Endodermal cell (in vitro differentiated cells): Measurements from ENCODE around the gene HES3. TPM values are rescaled to one million over a fixed set of nuclear protein-coding genes. Genes with fewer than 3 reads are reported as not detected.

Source experiments
- DNase-seq: peaks from one replicate; pipeline ENCODE4 v3.0.0-alpha.2; 2017
- H3K27ac ChIP-seq: 2 replicates; pipeline ENCODE4 v1.5.1; 2013; ENCODE audit warnings: mild to moderate bottlenecking, low read depth, low read length, moderate library complexity
- H3K27me3 ChIP-seq: 2 replicates; pipeline ENCODE4 v1.6.1; 2013; ENCODE audit warnings: mild to moderate bottlenecking, low read length, moderate library complexity; ENCODE audit not compliant: insufficient read depth, control insufficient read depth, poor library complexity, severe bottlenecking
- H3K36me3 ChIP-seq: 2 replicates; pipeline ENCODE4 v1.7.0; 2013; ENCODE audit warnings: mild to moderate bottlenecking, low read length, moderate library complexity; ENCODE audit not compliant: control insufficient read depth, insufficient read depth
- H3K4me1 ChIP-seq: one replicate; pipeline ENCODE4 v1.7.0; 2013; ENCODE audit warnings: low read length; ENCODE audit not compliant: control insufficient read depth, insufficient read depth
- H3K4me3 ChIP-seq: 2 replicates; pipeline ENCODE4 v1.5.1; 2013; ENCODE audit warnings: mild to moderate bottlenecking, low read length, moderate library complexity
- H3K9ac ChIP-seq: 2 replicates; pipeline ENCODE4 v1.6.1; 2013; ENCODE audit warnings: mild to moderate bottlenecking, low read length, moderate library complexity; ENCODE audit not compliant: poor library complexity, severe bottlenecking; ENCODE audit errors: extremely low read depth
- H3K9me3 ChIP-seq: 2 replicates; pipeline ENCODE4 v1.6.1; 2013; ENCODE audit warnings: mild to moderate bottlenecking, low read length, moderate library complexity; ENCODE audit not compliant: control insufficient read depth
- H3K27ac Mint-ChIP-seq: 2 replicates; pipeline ENCODE4 v1.8.0; 2020; ENCODE audit warnings: mixed read lengths
- H3K27me3 Mint-ChIP-seq: 2 replicates; pipeline ENCODE4 v1.8.0; 2021; ENCODE audit warnings: mild to moderate bottlenecking, mixed read lengths; ENCODE audit not compliant: insufficient read depth
- H3K36me3 Mint-ChIP-seq: 2 replicates; pipeline ENCODE4 v1.8.0; 2020; ENCODE audit warnings: low read depth, mixed read lengths
- H3K4me1 Mint-ChIP-seq: 2 replicates; pipeline ENCODE4 v1.8.0; 2020; ENCODE audit warnings: mixed read lengths
- H3K4me3 Mint-ChIP-seq: 2 replicates; pipeline ENCODE4 v1.8.0; 2020; ENCODE audit warnings: mild to moderate bottlenecking, moderate library complexity, mixed read lengths
- H3K9me3 Mint-ChIP-seq: 2 replicates; pipeline ENCODE4 v1.8.0; 2020; ENCODE audit warnings: mild to moderate bottlenecking, mixed read lengths
- CTCF ChIP-seq: fragments of 200-600 bp; sonication (generic); conservative IDR thresholded peaks from 2 replicates; pipeline ENCODE4 v1.5.0; 2021; ENCODE audit warnings: antibody characterized with exemption, mild to moderate bottlenecking
- WGBS, 2 experiments: methylation state at CpG; one replicate each; pipeline versions ENCODE4 v1.1.5 to v1.1.7; 2013; ENCODE audit warnings: missing lambda C conversion rate in 2 of 2, mixed read lengths in 1 of 2; ENCODE audit not compliant: insufficient coverage in 1 of 2, insufficient read length in 1 of 2; 5-methylcytosine and 5-hydroxymethylcytosine counted together
- total RNA-seq, 2 donors: library from RNA; stranded (reverse); fragmentation: NEBNext Ultra II Directional in 1 of 2; extraction: Animal tissue kit (Norgen Biotek cat#: 25700) in 1 of 2; gene quantifications; 2 replicates in 1 of 2; 3 replicates in 1 of 2; pipeline ENCODE4 v1.2.1, GENCODE V29; 2021

Gene HES3
- total RNA-seq, 2 donors from 2014 or later = 2.7 TPM; not detected in 1

GRCh38 chr1:6268415-6268814 is 24.4 kb downstream of the HES3 start:
- Histone ChIP-seq H3K9me3 (no peaks in the 10 kb centered on the region), H3K4me1 (peaks cover 8% of the 10 kb centered on the region), H3K27ac (no peak overlapping the region), H3K36me3 (no peaks in the 10 kb centered on the region), H3K4me3 (no peak overlapping the region), H3K27me3 (no peaks in the 10 kb centered on the region), H3K9ac (no peak overlapping the region)
- no peaks in the 10 kb centered on the region for H3K9me3 Mint-ChIP-seq
- H3K36me3 Mint-ChIP-seq = no peaks in the 10 kb centered on the region
- no peaks in the 10 kb centered on the region for H3K27me3 Mint-ChIP-seq
- peak; percentile 56 for TF ChIP-seq CTCF
- H3K27ac Mint-ChIP-seq = no peak overlapping the region
- DNase-seq = peak; percentile 72
- H3K4me1 Mint-ChIP-seq = peaks cover 12% of the 10 kb centered on the region
- 87 to 94% methylated on average over 19 to 21 of the region's 21 CpGs for WGBS, 2 experiments
- no peak overlapping the region for H3K4me3 Mint-ChIP-seq

- H3K27me3 Mint-ChIP-seq = no peaks in the 10 kb centered on the region
- H3K9ac ChIP-seq = no peak overlapping the region
- H3K36me3 ChIP-seq = no peaks in the 10 kb centered on the region
- H3K9me3 ChIP-seq = no peaks in the 10 kb centered on the region
- H3K4me3 Mint-ChIP-seq = no peak overlapping the region
- DNase-seq = no peak
- no peak for TF ChIP-seq CTCF
- H3K27ac Mint-ChIP-seq = no peak overlapping the region
- WGBS, 2 experiments = 76 to 89% methylated on average over 10 to 14 of the region's 14 CpGs
- H3K4me1 ChIP-seq = peaks cover 8% of the 10 kb centered on the region
- peak overlapping the region; percentile 96 for H3K27ac ChIP-seq
- H3K4me1 Mint-ChIP-seq = peaks cover 15% of the 10 kb centered on the region
- no peaks in the 10 kb centered on the region for H3K36me3 Mint-ChIP-seq
- H3K9me3 Mint-ChIP-seq = no peaks in the 10 kb centered on the region
- H3K27me3 ChIP-seq = no peaks in the 10 kb centered on the region
- no peak overlapping the region for H3K4me3 ChIP-seq
These were observed 25.3 kb downstream of the HES3 start for GRCh38 chr1:6269296-6269695.

GRCh38 chr1:6269720-6270400 is 25.9 kb downstream of the HES3 start:
- H3K4me1 Mint-ChIP-seq = peaks cover 15% of the 10 kb centered on the region
- no peak for TF ChIP-seq CTCF
- no peaks in the 10 kb centered on the region for H3K27me3 Mint-ChIP-seq
- no peaks in the 10 kb centered on the region for H3K9me3 Mint-ChIP-seq
- WGBS, 2 experiments = 84 to 86% methylated on average over 5 to 22 of the region's 22 CpGs
- no peak overlapping the region for H3K9ac ChIP-seq
- no peak overlapping the region for H3K4me3 Mint-ChIP-seq
- H3K27ac Mint-ChIP-seq = no peak overlapping the region
- no peaks in the 10 kb centered on the region for H3K36me3 Mint-ChIP-seq
- peak overlapping the region; percentile 96 for H3K27ac ChIP-seq
- H3K4me1 ChIP-seq = peaks cover 8% of the 10 kb centered on the region
- H3K9me3 ChIP-seq = no peaks in the 10 kb centered on the region
- DNase-seq = no peak
- H3K36me3 ChIP-seq = no peaks in the 10 kb centered on the region
- no peak overlapping the region for H3K4me3 ChIP-seq
- H3K27me3 ChIP-seq = no peaks in the 10 kb centered on the region
